Endometrium (tissue), 2 donors: ENCODE data around the gene RGS7.
"Not testable (repeated sequence)": the region's sequence is repeated elsewhere in the genome, so short reads cannot be mapped to it uniquely, and the experiment has no call there.

Experiments
- FAIRE-seq: peaks from 2 replicates; lab custom pipeline; 2012; peaks lifted over from hg19 to GRCh38; lab: Jason Lieb, UNC
- donor health status: control.
- donor health status: control.

The RGS7 gene

GRCh38 chr1:241331328-241332036 lies 25.5 kb downstream of the RGS7 start:
- FAIRE-seq = no peak

GRCh38 chr1:241330619-241331327 lies 26.2 kb downstream of the RGS7 start:
- no peak for FAIRE-seq

GRCh38 chr1:241325456-241325855 lies 31.5 kb downstream of the RGS7 start:
- no peak for FAIRE-seq

- no peak for FAIRE-seq
Observed at GRCh38 chr1:241323514-241324195, 33.4 kb downstream of the RGS7 start.

GRCh38 chr1:241317676-241318075 lies 39.3 kb downstream of the RGS7 start:
- FAIRE-seq = no peak

GRCh38 chr1:241316372-241316771 lies 40.6 kb downstream of the RGS7 start:
- no peak for FAIRE-seq

- no peak for FAIRE-seq
Observed at GRCh38 chr1:241311056-241311746, 45.8 kb downstream of the RGS7 start.

GRCh38 chr1:241310451-241310850 lies 46.6 kb downstream of the RGS7 start:
- FAIRE-seq = no peak

- FAIRE-seq = no peak
Observed at GRCh38 chr1:241309651-241310050, 47.4 kb downstream of the RGS7 start.

- no peak for FAIRE-seq
Observed at GRCh38 chr1:241308471-241308870, 48.5 kb downstream of the RGS7 start.

GRCh38 chr1:241308011-241308410 lies 49.0 kb downstream of the RGS7 start:
- FAIRE-seq = no peak

- no peak for FAIRE-seq
Observed at GRCh38 chr1:241306125-241306790, 50.7 kb downstream of the RGS7 start.

GRCh38 chr1:241302024-241302423 lies 55.0 kb downstream of the RGS7 start:
- not testable (repeated sequence) for FAIRE-seq

- no peak for FAIRE-seq
Observed at GRCh38 chr1:241299347-241299746, 57.7 kb downstream of the RGS7 start.

- FAIRE-seq = no peak
Observed at GRCh38 chr1:241292973-241293372, 64.0 kb downstream of the RGS7 start.

GRCh38 chr1:241291548-241291947 lies 65.5 kb downstream of the RGS7 start:
- FAIRE-seq = not testable (repeated sequence)

GRCh38 chr1:241286486-241286885 lies 70.5 kb downstream of the RGS7 start:
- FAIRE-seq = no peak

- no peak for FAIRE-seq
Observed at GRCh38 chr1:241276391-241276790, 80.6 kb downstream of the RGS7 start.

- no peak for FAIRE-seq
Observed at GRCh38 chr1:241275981-241276380, 81.0 kb downstream of the RGS7 start.

GRCh38 chr1:241275226-241275625 lies 81.8 kb downstream of the RGS7 start:
- FAIRE-seq = no peak

GRCh38 chr1:241274693-241275092 lies 82.3 kb downstream of the RGS7 start:
- no peak for FAIRE-seq

- FAIRE-seq = no peak
Observed at GRCh38 chr1:241272828-241273227, 84.2 kb downstream of the RGS7 start.
